GM10266 (cell line): ENCODE results near the gene PDCD5.

Experiments
- DNase-seq: peaks from one replicate; pipeline ENCODE4 v3.0.0; 2012; ENCODE audit errors: extremely low spot score
- CTCF ChIP-seq: IDR thresholded peaks from 2 replicates; pipeline ENCODE4 v1.5.1; 2012; ENCODE audit warnings: mild to moderate bottlenecking, low read depth; ENCODE audit not compliant: control insufficient read depth, insufficient read depth; ENCODE audit errors: missing control alignments

The PDCD5 gene

GRCh38 chr19:32606289-32606688 is 25.3 kb downstream of the PDCD5 start:
- TF ChIP-seq CTCF, result no peak
- DNase-seq, result no peak

GRCh38 chr19:32607479-32607878 is 26.5 kb downstream of the PDCD5 start:
- DNase-seq, result no peak
- no peak for TF ChIP-seq CTCF

DNA sequence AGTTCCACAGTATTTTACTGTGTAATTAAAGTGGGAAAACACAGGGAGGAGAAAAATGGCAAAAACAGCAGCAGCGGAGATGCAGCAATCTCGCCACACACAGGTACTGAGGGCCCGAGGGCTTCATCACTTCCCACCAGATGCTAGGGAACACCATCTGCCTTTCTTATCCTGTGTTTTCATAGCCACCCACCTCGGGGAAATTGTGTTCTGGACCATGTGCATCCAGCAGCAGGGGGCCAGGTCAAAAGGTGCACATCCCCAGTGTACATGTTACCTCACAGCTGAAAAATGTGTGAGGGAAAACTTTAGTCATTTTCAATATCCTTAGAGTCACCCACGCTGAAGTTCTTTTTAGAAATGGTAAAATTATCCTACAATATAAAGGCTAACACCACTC is 30.2 kb downstream of the PDCD5 start:
- DNase-seq, result no peak
- TF ChIP-seq CTCF, result no peak

DNA sequence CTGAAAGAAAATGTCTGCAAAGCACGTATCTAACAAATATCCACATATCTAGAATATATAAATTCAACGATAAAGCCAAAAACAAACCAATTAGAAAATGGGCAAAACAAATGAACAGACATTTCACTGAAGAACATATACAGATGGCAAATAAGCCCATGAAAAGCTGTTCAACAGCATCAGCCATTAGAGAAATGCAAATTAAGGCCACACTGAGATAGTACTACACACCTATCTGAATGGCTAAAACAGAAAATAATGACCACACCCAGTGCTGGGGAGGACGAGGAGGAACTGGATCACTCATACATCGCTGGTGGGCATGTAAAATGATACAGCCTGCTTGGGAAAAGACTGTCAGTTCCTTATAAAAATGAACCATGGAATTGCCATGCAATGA is 32.0 kb downstream of the PDCD5 start:
- DNase-seq, result no peak
- TF ChIP-seq CTCF, result no peak

- TF ChIP-seq CTCF, result no peak
- no peak for DNase-seq
These were observed 33.9 kb downstream of the PDCD5 start for GRCh38 chr19:32614916-32615315.

DNA sequence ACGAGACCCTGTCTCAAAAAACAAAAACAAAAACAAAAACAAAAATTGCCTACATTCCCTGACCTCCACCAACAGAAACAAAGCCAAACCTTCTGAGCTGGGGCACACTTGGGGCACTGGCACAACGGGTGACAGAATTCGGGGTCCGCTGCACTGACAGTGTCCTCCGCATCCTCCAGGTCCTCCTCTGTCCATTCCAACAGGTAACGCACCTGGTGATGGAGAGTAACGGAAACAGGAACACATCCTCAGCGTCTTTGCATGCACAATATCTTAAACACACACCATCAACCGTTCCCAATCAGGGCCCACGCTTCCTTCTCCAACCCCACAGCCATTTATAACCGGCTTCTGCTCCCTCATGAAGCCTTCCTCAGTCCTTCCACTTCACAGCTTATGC is 34.6 kb downstream of the PDCD5 start:
- TF ChIP-seq CTCF, result no peak
- DNase-seq, result no peak

- DNase-seq, result no peak
- no peak for TF ChIP-seq CTCF
These were observed 38.2 kb downstream of the PDCD5 start for GRCh38 chr19:32619051-32619685.
